GM12878 (cell line): ENCODE data around the gene PTGDR2. TPM values are rescaled to one million over a fixed set of nuclear protein-coding genes. Genes with fewer than 3 reads are reported as not detected.

Experiments used
- ATAC-seq: fragments of 200-7000 bp; cut with Tn5 transposase; 3 replicates; pipeline ENCODE4 v1.9.1; 2020; ENCODE audit warnings: mild to moderate bottlenecking, moderate library complexity
- BruUV-seq: library from RNA; stranded (reverse); fragments of 400-500 nt; replicated peaks from 2 replicates; lab custom pipeline; 2021; lab: Mats Ljungman, UMichigan
- CTCF ChIA-PET: fragments of 300-600 bp; sonication (Branson Sonifier 250); formaldehyde crosslinking; extraction: SDS; loops from one replicate; lab custom pipeline; 2021; ENCODE audit warnings: inconsistent platforms; lab: Yijun Ruan, JAX
- POLR2A ChIA-PET: fragments of 350-600 bp; formaldehyde crosslinking; extraction: SDS; loops from one replicate; lab custom pipeline; 2021; ENCODE audit warnings: inconsistent platforms; lab: Charles Lee
- RAD21 ChIA-PET: fragments of 300-600 bp; sonication (Branson Sonifier 250); formaldehyde crosslinking; loops from one replicate; lab custom pipeline; 2023; ENCODE audit warnings: antibody characterized with exemption; ENCODE audit not compliant: unreplicated experiment; lab: Charles Lee
- SMC1A ChIA-PET: fragments of 300-600 bp; sonication (Branson Sonifier 250); formaldehyde crosslinking; loops from one replicate; lab custom pipeline; 2023; ENCODE audit not compliant: unreplicated experiment, uncharacterized antibody; lab: Charles Lee
- DNase-seq: peaks from one replicate; pipeline ENCODE4 v3.0.0-alpha.2; 2011; ENCODE audit warnings: low read depth, low spot score
- FAIRE-seq: peaks from 3 replicates; lab custom pipeline; 2011; peaks lifted over from hg19 to GRCh38; lab: Jason Lieb, UNC
- H2AFZ ChIP-seq: 2 replicates; pipeline ENCODE4 v1.6.0; 2011; ENCODE audit warnings: low read depth, low read length, control low read depth; ENCODE audit not compliant: control insufficient read depth
- H3K27ac ChIP-seq: 2 replicates; pipeline ENCODE4 v1.5.1; 2011; ENCODE audit warnings: control low read depth; ENCODE audit not compliant: control insufficient read depth, insufficient read depth
- H3K27me3 ChIP-seq, 2 experiments: replicated peaks in 1 of 2; 2 replicates each; pipeline versions ENCODE4 v1.6.0 to v1.6.1; 2011; ENCODE audit warnings: low read length in 1 of 2; ENCODE audit not compliant: control insufficient read depth in 2 of 2, insufficient read depth in 2 of 2
- H3K36me3 ChIP-seq, 2 experiments: 2 replicates each; pipeline ENCODE4 v1.5.1; 2011; ENCODE audit warnings: low read length in 1 of 2; ENCODE audit not compliant: control insufficient read depth in 2 of 2, insufficient read depth in 2 of 2
- H3K4me1 ChIP-seq: 2 replicates; pipeline ENCODE4 v1.6.1; 2011; ENCODE audit warnings: mild to moderate bottlenecking, low read length, moderate library complexity, mixed read lengths; ENCODE audit not compliant: control insufficient read depth, insufficient read depth
- H3K4me2 ChIP-seq: 2 replicates; pipeline ENCODE4 v1.6.0; 2011; ENCODE audit warnings: control low read depth; ENCODE audit not compliant: control insufficient read depth, insufficient read depth
- H3K4me3 ChIP-seq: fragments of 200-600 bp; sonication (generic); 2 replicates; pipeline ENCODE4 v1.5.1; 2016
- H3K79me2 ChIP-seq: 2 replicates; pipeline ENCODE4 v1.6.0; 2011; ENCODE audit warnings: low read length; ENCODE audit not compliant: control insufficient read depth, insufficient read depth
- H3K9ac ChIP-seq: 2 replicates; pipeline ENCODE4 v1.8.0; 2011; ENCODE audit warnings: low read length, control low read depth, mixed read lengths; ENCODE audit not compliant: control insufficient read depth, insufficient read depth
- H3K9me3 ChIP-seq: replicated peaks from 3 replicates; pipeline ENCODE4 v1.5.1; 2011; ENCODE audit warnings: mild to moderate bottlenecking, low read length; ENCODE audit not compliant: control insufficient read depth, insufficient read depth
- H4K20me1 ChIP-seq: 2 replicates; pipeline ENCODE4 v1.6.0; 2011; ENCODE audit not compliant: control insufficient read depth, insufficient read depth
- ATF7 ChIP-seq: fragments of 450-650 bp; IDR thresholded peaks from 2 replicates; pipeline ENCODE4 v1.6.1; 2016; ENCODE audit warnings: low read depth, mild to moderate bottlenecking
- CHD4 ChIP-seq: fragments of 200-600 bp; sonication (generic); IDR thresholded peaks from 2 replicates; pipeline ENCODE4 v1.6.1; 2016; ENCODE audit warnings: mild to moderate bottlenecking
- IKZF2 ChIP-seq, 2 experiments: fragments of 450-650 bp; IDR thresholded peaks; 2 replicates each; pipeline ENCODE4 v1.6.1; 2017; ENCODE audit warnings: mild to moderate bottlenecking in 2 of 2, moderate library complexity in 2 of 2
- MXI1 ChIP-seq: fragments of 150-350 bp; IDR thresholded peaks from 2 replicates; pipeline ENCODE4 v1.6.1; 2011; ENCODE audit warnings: low read depth, mild to moderate bottlenecking, inconsistent platforms, low read length, improper control_type of control experiment
- MYC ChIP-seq: IDR thresholded peaks from 2 replicates; pipeline ENCODE4 v1.6.1; 2011; ENCODE audit warnings: mild to moderate bottlenecking, low read length, moderate library complexity, inconsistent platforms; ENCODE audit not compliant: insufficient read depth, insufficient replicate concordance, insufficient read length, severe bottlenecking
- NFIC ChIP-seq: IDR thresholded peaks from 2 replicates; pipeline ENCODE4 v1.6.1; 2012; ENCODE audit warnings: low read depth, mild to moderate bottlenecking, inconsistent platforms, low read length, moderate library complexity
- NFYB ChIP-seq: IDR thresholded peaks from 2 replicates; pipeline ENCODE4 v1.6.1; 2011; ENCODE audit warnings: low read depth, mild to moderate bottlenecking, low read length, improper control_type of control experiment, moderate library complexity; ENCODE audit not compliant: insufficient read depth
- REST ChIP-seq: IDR thresholded peaks from 2 replicates; pipeline ENCODE4 v1.6.1; 2012; ENCODE audit warnings: mild to moderate bottlenecking, low read depth, low read length
- RFX5 ChIP-seq: IDR thresholded peaks from 2 replicates; pipeline ENCODE4 v1.6.1; 2011; ENCODE audit warnings: low read depth, low read length, improper control_type of control experiment
- SMAD1 ChIP-seq: fragments of 450-650 bp; IDR thresholded peaks from 2 replicates; pipeline ENCODE4 v1.6.1; 2018; ENCODE audit warnings: mild to moderate bottlenecking, low read depth; ENCODE audit not compliant: partially characterized antibody
- SMAD5 ChIP-seq: IDR thresholded peaks from 2 replicates; pipeline ENCODE4 v1.6.1; 2016; ENCODE audit warnings: antibody characterized with exemption, low read depth
- ZZZ3 ChIP-seq: IDR thresholded peaks from 2 replicates; pipeline ENCODE4 v1.6.1; 2011; ENCODE audit warnings: low read depth; ENCODE audit not compliant: control insufficient read depth, insufficient read length
- WGBS: methylation state at CpG from one replicate; pipeline ENCODE4 v1.1.6; 2016; ENCODE audit warnings: low lambda C conversion rate; ENCODE audit not compliant: insufficient replicate concordance, insufficient coverage; ENCODE audit errors: missing lambda C conversion rate; 5-methylcytosine and 5-hydroxymethylcytosine counted together
- in situ Hi-C: fragments of 300-500 bp; cut with MboI; formaldehyde crosslinking; loops from 9 replicates; pipeline ENCODE4 v1.14.3; 2018; ENCODE audit warnings: mixed read lengths
- intact Hi-C: fragments of 100-400 bp; cut with micrococcal nuclease; formaldehyde crosslinking; loops from one replicate; pipeline ENCODE4 v1.14.2; 2022; ENCODE audit not compliant: unreplicated experiment
- polyA plus RNA-seq, 11 experiments: library from polyadenylated mRNA; depleted of rRNA in 4 of 11; unstranded in 6 of 11; stranded (reverse) in 5 of 11; fragments of >200 nt; fragmentation: Nextera tagmentation in 4 of 11; fragmentation: Illumina TruSeq in 1 of 11; extraction: Ambion mirVana in 4 of 11; extraction: Trizol in 1 of 11; gene quantifications; 1 replicate in 1 of 11; 2 replicates in 10 of 11; pipeline versions ENCODE4 v1.2.1 to v1.2.3, GENCODE V29; 2011 to 2016; ENCODE audit warnings: inconsistent platforms in 2 of 11, missing spikeins in 2 of 11, low read depth in 1 of 11
- total RNA-seq, 4 experiments: library from RNA; depleted of rRNA in 3 of 4; stranded (reverse); fragments of >200 nt in 3 of 4; fragmentation: Illumina TruSeq in 1 of 4; extraction: Trizol in 1 of 4; gene quantifications; 2 replicates each; pipeline versions ENCODE4 v1.2.1 to v1.2.3, GENCODE V29; 2013 to 2021
- TF ChIP-seq, protein P1 (sequence below): IDR thresholded peaks from 2 replicates; pipeline ENCODE4 v1.6.1; 2011; ENCODE audit warnings: borderline replicate concordance, low read depth, mild to moderate bottlenecking, moderate library complexity, low read length; ENCODE audit not compliant: insufficient read depth, poor library complexity, severe bottlenecking
- TF ChIP-seq, protein P2 (sequence below): IDR thresholded peaks from 2 replicates; pipeline ENCODE4 v1.6.1; 2012; ENCODE audit warnings: low read depth, low read length, improper control_type of control experiment

The PTGDR2 gene
- total and polyA plus RNA-seq, 10 of the 15 experiments (the other 5 are each of a cell fraction or from before 2014, with no cell fraction given), result 0.01 to 0.28 (median 0.15) TPM; not detected in 6

GRCh38 chr11:60855726-60856633 is at the start of gene PTGDR2 (continued):
- TF ChIP-seq, protein P1, sequence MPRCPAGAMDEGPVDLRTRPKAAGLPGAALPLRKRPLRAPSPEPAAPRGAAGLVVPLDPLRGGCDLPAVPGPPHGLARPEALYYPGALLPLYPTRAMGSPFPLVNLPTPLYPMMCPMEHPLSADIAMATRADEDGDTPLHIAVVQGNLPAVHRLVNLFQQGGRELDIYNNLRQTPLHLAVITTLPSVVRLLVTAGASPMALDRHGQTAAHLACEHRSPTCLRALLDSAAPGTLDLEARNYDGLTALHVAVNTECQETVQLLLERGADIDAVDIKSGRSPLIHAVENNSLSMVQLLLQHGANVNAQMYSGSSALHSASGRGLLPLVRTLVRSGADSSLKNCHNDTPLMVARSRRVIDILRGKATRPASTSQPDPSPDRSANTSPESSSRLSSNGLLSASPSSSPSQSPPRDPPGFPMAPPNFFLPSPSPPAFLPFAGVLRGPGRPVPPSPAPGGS, result no peak
- TF ChIP-seq SMAD5 (no peak), ZZZ3 (no peak), NFYB (no peak), ATF7 (no peak)

DNA sequence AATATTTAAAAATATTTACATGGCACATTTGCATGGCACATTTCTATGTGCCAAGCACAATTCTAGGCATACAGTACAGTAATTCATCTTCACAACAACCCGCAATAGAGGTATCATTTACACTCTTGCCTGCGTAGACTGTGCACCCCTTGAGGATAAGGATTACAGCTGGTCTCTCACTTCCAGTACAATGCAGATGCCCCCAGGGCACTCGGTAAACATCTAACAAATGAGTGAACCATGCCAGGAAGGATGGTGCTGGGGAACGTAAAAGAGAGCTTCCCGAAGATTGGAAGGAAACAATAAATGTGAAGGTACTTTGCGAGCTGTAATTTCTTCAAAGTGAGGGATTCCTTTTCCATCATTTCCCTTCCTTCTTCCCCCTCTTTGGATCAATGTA is 49.3 kb upstream of the PTGDR2 start:
- WGBS, result 50% methylated on average over 6 of the region's 6 CpGs
- intact Hi-C loops (loop anchor here (5.0 kb wide), 1 partner anchor 143 kb away; no protein-coding TSS in a partner anchor), in situ Hi-C loops (no loop called here)
- CTCF ChIA-PET, result interaction anchor here (0.7 to 11.5 kb wide), 17 partner anchors 8 to 480 kb away, joined by 3 to 135 read pairs (median 4); partner anchors contain the start of gene TMEM109
- Histone ChIP-seq H4K20me1 (peaks cover 8% of the 10 kb centered on the region), H3K4me3 (peak overlapping the region; percentile 86), H3K4me2 (peak overlapping the region; percentile 100), H3K4me1 (peaks cover 26% of the 10 kb centered on the region), H3K36me3 (peaks cover 15 to 21% of the 10 kb centered on the region in 2 experiments; a peak in 3 of 4 replicates), H3K9ac (peak overlapping the region; percentile 93), H2AFZ (no peak overlapping the region), H3K79me2 (peaks cover 34% of the 10 kb centered on the region), H3K27me3 (no peaks in the 10 kb centered on the region), H3K27ac (peak overlapping the region; percentile 89), H3K9me3 (peaks cover 8% of the 10 kb centered on the region)
- peak; percentile 72 for FAIRE-seq
- RAD21 ChIA-PET, result interaction anchor here (1.0 to 3.8 kb wide), 6 partner anchors 9 to 142 kb away, joined by 3 to 18 read pairs (median 6); partner anchors contain the start of gene TMEM109
- TSS peak; percentile 65 for BruUV-seq
- POLR2A ChIA-PET, result interaction anchor here (0.9 to 1.8 kb wide), 5 partner anchors 9 to 165 kb away, joined by 3 to 10 read pairs (median 5); partner anchors contain the start of gene TMEM109
- no peak for TF ChIP-seq SMAD1
- TF ChIP-seq NFIC, result no peak
- TF ChIP-seq MXI1, result 0 out of 2 replicates have a peak, but pooled peaks have one; percentile 16
- no peak for TF ChIP-seq RFX5
- TF ChIP-seq MYC, result no peak
- no peak for TF ChIP-seq CHD4
- TF ChIP-seq, protein P2, sequence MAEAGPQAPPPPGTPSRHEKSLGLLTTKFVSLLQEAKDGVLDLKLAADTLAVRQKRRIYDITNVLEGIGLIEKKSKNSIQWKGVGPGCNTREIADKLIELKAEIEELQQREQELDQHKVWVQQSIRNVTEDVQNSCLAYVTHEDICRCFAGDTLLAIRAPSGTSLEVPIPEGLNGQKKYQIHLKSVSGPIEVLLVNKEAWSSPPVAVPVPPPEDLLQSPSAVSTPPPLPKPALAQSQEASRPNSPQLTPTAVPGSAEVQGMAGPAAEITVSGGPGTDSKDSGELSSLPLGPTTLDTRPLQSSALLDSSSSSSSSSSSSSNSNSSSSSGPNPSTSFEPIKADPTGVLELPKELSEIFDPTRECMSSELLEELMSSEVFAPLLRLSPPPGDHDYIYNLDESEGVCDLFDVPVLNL, result no peak
- no peak for TF ChIP-seq REST
- TF ChIP-seq IKZF2 (IDR thresholded peaks at IDR 0.05), result 0 out of 4 replicates have a peak, but pooled peaks of 1 of the 2 experiments have one; percentile 14
- no peak for DNase-seq
- SMC1A ChIA-PET, result interaction anchor here (0.6 to 8.0 kb wide), 10 partner anchors 9 to 282 kb away, joined by 3 to 57 read pairs (median 3); partner anchors contain the start of gene TMEM109
- ATAC-seq, result no peak
